NCI-H526 treated with DMSO at 0.1 percent for 48 hours (cell line): ENCODE measurements around the gene REST.
A peak's percentile ranks its signal among the peaks of the same experiment; 100 is the strongest.
"Not testable (repeated sequence)": the region's sequence is repeated elsewhere in the genome, so short reads cannot be mapped to it uniquely, and the experiment has no call there.

ENCODE experiments used
- DNase-seq: peaks from one replicate; lab custom pipeline; 2025; lab: John Stamatoyannopoulos, UW

The REST gene, protein sequence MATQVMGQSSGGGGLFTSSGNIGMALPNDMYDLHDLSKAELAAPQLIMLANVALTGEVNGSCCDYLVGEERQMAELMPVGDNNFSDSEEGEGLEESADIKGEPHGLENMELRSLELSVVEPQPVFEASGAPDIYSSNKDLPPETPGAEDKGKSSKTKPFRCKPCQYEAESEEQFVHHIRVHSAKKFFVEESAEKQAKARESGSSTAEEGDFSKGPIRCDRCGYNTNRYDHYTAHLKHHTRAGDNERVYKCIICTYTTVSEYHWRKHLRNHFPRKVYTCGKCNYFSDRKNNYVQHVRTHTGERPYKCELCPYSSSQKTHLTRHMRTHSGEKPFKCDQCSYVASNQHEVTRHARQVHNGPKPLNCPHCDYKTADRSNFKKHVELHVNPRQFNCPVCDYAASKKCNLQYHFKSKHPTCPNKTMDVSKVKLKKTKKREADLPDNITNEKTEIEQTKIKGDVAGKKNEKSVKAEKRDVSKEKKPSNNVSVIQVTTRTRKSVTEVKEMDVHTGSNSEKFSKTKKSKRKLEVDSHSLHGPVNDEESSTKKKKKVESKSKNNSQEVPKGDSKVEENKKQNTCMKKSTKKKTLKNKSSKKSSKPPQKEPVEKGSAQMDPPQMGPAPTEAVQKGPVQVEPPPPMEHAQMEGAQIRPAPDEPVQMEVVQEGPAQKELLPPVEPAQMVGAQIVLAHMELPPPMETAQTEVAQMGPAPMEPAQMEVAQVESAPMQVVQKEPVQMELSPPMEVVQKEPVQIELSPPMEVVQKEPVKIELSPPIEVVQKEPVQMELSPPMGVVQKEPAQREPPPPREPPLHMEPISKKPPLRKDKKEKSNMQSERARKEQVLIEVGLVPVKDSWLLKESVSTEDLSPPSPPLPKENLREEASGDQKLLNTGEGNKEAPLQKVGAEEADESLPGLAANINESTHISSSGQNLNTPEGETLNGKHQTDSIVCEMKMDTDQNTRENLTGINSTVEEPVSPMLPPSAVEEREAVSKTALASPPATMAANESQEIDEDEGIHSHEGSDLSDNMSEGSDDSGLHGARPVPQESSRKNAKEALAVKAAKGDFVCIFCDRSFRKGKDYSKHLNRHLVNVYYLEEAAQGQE

DNA sequence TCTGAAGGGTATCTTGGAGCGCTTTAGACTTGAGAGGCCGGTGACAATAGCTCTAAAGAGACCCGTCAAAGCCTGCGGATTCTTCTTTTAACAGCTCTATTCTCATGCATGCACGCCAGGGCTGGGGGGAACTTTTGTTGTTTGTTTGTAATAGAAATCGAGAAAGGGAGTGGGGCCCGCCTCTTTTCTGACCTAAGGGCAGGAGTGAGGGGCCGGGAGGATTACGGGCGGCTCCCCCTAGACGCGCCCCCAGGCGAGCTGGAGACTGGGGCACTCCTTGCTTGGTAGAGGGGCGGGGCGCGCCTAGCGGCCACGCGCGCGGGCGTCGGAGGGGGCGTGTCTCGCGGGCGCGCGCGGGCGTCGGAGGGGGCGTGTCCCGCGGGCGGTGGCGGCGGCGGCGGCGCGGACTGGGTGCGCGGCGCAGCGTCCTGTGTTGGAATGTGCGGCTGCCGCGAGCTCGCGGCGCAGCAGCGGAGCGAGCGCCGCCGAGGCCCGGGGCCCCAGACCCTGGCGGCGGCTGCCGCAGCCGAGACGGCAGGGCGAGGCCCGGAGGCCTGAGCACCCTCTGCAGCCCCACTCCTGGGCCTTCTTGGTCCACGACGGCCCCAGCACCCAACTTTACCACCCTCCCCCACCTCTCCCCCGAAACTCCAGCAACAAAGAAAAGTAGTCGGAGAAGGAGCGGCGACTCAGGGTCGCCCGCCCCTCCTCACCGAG is at the start of gene REST:
Gene REST (plus strand): TSS at position 412 of the 717 bp plus-strand sequence. CDS start 2,739 bp downstream, outside the sequence.
- DNase-seq = peak; percentile 43

DNA sequence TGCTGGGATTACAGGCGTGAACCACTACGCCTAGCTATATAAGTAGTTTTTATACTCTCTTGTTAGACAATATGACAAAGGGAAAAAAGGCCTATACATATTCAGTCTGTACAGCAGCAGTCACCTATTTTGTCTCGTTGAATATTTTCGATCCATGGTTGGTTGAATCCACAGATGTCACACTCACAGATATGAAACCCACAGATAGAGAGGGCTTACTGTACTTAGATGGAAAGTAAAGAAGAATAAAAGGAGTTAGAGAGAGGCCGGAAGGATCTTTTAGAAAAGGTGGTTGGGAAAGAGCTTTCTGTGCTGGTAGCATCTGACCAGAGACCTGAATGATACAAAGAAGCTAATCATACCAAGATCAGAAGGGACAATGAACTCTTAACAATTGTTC is 47.9 kb upstream of the REST start:
- no peak for DNase-seq

DNA sequence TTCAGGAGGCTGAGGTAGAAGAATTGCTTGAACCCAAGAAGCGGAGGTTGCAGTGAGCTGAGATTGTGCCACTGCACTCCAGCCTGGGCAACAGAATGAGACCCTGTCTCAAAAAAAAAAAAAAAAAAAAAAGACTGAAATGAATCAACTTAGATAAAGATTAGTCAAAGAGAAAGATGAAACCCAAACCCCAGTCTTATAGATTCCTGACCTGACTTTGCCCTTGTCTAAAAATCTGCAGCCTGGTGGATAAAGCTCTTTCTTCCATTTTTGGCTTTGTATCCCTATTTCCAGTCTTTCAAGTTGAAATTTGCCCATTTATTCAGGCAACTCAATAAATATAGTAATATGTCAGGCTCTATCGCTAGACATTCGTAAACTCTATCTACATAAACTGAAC is 46.9 kb upstream of the REST start:
- DNase-seq = no peak

- no peak for DNase-seq
These were observed 46.3 kb upstream of the REST start for GRCh38 chr4:56861360-56861759.

DNA sequence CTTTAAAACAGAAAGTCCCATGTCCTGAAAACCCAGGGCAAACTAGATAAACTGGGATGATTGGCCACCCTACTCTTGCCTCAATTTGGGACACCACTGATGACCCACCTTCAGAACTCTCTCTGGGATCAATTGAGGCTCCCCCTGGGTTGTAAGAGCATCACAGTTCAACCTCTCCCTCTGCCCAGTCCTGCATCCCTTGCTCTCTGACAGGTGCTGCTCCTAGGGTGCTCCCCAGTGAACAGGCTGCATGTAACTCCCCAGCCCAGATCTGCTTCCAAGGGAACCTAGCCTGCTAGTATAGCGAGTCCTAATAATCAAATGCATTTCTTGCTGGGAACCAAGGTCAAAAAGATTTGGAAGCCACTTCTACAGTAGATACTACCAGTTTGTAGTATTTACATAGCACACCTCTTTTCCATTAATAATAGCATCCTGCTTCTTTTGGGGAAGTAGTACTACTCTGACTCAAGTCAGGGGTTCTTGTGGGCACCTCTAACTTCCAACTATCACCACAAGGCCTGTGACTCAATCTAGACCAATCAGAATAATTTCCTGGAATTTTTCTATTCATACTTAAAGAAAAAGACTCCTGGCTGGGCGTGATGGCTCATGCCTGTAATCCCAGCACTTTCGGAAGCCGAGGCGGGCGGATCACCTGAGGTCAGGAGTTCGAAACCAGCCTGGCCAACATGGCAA is 44.1 kb upstream of the REST start:
- DNase-seq = no peak

GRCh38 chr4:56870946-56871345 is 36.8 kb upstream of the REST start:
- DNase-seq = peak; percentile 24

GRCh38 chr4:56871371-56871866 is 36.3 kb upstream of the REST start:
- DNase-seq = no peak

DNA sequence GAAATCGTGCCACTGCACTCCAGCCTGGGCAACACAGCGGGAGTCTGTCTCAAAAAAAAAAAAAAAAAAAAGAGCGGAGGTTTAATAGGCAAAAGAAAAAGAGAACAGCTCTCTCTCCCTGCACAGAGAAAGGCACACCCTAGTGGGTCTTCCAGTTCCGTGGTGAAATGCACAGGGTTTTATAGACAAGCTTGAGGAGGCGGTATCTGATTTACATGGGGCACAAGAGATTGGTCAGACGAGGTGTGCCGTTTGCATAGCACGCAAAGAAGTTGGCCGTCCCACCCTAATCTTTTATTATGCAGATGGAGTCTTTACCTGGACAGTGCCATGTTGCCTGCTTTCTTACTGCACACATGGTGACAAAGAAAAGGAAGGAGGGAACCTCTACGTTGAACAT is 33.5 kb upstream of the REST start:
- DNase-seq = peak; percentile 41

- no peak for DNase-seq
These were observed 32.8 kb upstream of the REST start for GRCh38 chr4:56874923-56875322.

DNA sequence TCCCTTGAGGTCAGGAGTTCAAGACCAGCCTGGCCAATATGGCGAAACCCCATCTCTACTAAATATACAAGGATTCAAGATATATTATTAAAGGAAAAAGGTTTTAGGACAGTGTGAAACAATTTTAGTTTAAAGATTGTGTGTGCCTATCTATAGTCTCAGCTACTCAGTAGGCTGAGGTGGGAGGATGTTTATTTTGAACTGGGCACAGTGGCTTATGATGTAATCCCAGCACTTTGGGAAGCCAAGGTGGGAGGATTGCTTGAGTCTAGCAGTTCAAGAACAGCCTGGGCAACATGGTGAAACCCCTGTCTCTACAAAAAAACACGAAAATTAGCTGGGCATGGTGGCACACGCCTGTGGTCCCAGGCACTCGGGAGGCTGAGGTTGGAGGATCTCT is 31.4 kb upstream of the REST start:
- no peak for DNase-seq

GRCh38 chr4:56879996-56880395 is 27.7 kb upstream of the REST start:
- DNase-seq = no peak

- no peak for DNase-seq
These were observed 27.1 kb upstream of the REST start for GRCh38 chr4:56880572-56880971.

- DNase-seq = not testable (repeated sequence)
These were observed 23.2 kb upstream of the REST start for GRCh38 chr4:56884511-56884910.

DNA sequence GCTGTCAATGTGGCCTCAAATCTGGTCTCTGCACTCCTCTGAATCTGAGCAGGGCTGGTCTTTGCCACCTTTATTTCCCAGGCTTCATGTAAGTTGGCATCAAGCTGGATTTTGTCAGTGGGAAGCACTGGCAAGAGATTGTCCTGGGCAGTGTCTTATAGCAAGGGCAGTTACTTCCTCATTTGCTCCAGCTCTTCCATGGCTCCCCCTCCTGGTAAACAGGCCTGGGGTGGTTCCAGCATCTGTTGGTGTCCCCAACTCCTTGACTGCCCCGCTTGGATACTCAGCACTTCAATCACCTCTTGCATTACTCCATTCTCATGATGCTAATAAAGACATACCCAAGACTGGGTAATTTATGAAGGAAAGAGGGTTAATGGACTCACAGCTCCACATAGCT is 15.0 kb upstream of the REST start:
- no peak for DNase-seq

GRCh38 chr4:56897842-56898241 is 9.9 kb upstream of the REST start:
- not testable (repeated sequence) for DNase-seq

- not testable (repeated sequence) for DNase-seq
These were observed 7.5 kb upstream of the REST start for GRCh38 chr4:56900186-56900585.

- DNase-seq = no peak
These were observed 5.0 kb upstream of the REST start for GRCh38 chr4:56902703-56903102.

GRCh38 chr4:56905796-56906195 is 1.9 kb upstream of the REST start:
- DNase-seq = no peak

DNA sequence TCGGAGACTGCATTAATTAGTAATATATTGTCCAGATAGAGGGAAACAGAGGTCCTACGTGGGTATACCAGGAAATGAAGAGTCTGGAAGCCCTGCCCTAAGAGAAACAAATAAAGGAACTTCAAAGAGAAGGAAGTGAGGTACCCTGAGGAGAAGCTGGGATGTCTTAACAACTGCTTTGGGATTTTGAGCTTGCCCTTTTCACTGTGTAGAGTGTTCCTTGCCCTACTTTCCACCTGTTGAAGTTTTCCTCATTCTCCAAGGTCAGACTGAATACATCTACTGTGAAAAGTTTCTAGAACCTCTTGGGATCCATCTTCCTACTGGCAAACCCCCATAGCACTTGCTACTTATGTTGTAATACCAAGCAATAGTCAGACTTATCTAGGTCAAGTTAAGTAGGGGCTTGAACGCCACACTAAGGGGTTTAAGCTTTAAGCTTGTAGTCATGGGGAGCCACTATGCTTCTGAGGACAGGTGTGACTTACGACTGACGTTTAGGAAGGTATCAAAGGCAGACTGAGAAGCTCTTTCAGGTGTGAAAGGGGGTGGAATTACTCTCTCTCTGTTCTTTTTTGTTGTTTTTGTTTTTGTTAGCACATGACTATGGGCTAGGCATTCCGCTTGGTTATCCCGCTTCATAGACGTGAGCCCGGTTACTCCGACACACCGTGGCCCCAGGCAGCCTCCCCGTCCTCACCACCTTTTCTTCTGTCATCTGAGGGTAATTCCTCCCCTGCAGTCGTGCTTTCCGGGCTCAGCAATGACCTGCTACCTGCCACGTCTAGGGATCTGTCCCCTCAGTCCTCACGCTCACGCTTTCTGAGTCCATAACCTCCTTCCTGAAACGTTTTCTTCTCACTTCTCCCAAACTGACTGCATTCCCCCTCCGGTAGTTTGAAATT is 959 bp upstream of the REST start:
- no peak for DNase-seq
